NCI-H774 (cell line): ENCODE results near the gene NEK8.

Source experiments
- DNase-seq: peaks from one replicate; lab custom pipeline; 2025; lab: John Stamatoyannopoulos, UW

The NEK8 gene

DNA sequence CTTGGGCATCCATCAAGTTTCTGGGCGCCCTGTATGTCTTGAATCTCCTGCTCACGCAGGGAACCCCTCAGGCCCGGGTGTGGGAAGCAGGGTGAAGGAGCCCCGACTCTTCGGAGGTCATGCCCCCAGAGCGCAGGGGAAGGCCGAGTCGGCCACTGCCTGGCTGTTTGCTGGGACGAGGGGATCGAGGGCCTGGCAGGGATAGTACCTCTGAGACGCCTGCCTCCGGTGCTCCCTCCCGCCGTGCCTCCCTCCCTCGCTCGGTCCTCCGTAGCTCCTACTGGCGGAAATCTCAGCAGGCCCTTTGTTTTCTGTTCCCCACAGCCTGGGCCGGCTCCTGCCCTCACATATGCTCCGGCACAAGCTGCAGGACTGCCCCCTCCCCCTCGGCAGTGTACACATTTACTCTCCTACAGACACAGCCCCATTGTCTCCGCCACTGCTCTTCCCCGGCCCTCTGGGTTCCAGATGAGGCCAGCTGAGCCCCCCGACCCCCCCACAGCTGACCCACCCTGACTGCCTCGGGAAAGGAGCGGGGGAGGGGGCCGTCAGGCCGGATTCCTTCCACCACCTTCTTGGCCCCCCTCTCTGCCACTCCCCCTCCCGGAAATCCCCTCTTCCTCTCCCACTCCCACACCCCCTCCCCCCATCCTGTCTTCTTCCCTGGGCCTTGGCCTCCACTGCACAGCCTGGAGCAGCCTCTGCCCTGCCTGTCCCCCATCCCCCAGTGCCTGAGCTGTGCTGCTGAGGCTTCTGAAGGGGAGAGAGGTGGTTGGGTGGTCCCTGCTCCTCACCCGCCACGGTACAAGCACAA is 16.6 kb downstream of the NEK8 start:
- peak; percentile 22 for DNase-seq

DNA sequence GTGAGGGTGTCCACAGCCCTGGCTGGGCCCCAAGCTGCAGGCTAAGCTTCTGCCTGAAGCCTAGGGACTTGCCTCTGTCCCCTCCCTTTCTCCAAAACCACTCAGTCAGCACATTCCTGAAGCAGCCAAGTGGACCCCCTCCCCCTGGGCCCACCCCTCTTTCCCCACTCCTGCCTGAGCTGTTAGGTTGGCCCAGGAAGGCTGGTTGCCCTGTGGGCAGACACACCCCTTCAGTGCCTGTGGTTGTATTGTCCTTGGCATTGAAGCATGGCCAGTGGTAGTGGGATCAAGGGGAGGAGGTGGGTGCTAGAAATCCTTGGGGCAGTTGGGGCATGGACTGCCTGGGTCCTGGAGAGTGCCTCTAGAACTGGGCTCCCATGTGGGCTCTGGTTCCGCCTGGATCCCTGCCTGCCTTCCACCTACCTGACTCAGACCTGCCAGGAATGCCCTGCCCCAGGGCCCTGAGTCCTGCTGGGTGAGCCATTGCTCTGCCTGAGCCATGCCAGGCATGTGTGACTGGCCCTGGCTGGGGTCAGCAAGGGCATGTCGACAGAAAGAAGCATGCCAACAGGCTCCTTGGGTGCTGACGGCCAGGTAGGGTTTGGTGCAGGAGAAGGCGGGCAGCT is 17.3 kb downstream of the NEK8 start:
- DNase-seq = no peak

DNA sequence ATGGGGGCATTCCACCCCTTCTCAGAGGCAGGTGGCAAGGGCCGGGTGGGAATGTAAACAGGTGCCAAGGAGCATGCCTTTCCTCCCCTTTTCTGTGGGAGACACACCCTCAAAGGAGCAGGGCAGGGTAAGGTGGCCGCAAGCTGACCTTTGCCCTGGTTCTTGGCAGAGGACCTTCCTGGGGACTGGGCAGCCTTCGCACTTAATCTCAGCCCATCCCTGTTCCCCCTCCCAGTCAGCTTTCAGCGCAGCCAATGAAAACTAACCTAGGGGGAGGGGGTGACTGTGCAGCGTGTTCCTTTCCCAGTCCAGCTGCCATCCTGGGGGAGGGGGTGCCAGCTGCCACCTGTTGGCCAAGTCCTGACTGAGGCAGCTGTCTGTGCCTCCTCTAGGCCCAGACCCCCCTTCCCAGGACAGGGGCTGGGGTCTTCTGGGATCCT is 18.0 kb downstream of the NEK8 start:
- DNase-seq = peak; percentile 53

DNA sequence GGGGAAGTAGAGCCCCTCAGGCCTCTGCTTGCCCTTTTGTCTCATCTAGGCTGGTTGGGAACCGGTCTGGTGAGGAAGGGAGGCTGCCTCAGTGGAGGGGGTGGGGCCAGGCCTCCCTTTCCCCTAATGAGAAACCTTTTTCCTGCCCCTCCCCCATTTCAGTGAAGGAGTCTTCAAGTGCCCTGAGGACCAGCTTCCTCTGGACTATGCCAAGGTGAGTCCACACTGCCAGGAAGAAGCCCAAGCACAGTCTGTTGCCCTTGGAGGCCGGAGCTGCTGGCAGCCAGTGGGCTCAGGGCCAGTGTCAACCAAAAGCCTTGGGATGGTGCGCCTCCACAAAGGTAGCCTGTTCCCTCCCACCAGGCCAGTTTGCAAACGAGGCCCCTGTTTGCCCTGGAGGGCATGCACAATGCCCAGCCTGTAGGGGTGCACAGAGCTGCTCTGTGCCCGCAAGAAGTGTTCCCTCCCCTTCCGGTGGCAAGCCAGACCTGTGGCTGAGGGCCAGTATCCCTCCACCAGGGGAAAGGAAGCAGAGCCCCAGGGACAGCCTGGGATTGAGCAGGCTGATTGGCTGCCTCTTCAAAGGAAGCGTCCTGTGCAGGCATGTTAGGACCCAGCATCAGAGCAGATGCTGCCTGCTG is 18.6 kb downstream of the NEK8 start:
- DNase-seq = no peak

DNA sequence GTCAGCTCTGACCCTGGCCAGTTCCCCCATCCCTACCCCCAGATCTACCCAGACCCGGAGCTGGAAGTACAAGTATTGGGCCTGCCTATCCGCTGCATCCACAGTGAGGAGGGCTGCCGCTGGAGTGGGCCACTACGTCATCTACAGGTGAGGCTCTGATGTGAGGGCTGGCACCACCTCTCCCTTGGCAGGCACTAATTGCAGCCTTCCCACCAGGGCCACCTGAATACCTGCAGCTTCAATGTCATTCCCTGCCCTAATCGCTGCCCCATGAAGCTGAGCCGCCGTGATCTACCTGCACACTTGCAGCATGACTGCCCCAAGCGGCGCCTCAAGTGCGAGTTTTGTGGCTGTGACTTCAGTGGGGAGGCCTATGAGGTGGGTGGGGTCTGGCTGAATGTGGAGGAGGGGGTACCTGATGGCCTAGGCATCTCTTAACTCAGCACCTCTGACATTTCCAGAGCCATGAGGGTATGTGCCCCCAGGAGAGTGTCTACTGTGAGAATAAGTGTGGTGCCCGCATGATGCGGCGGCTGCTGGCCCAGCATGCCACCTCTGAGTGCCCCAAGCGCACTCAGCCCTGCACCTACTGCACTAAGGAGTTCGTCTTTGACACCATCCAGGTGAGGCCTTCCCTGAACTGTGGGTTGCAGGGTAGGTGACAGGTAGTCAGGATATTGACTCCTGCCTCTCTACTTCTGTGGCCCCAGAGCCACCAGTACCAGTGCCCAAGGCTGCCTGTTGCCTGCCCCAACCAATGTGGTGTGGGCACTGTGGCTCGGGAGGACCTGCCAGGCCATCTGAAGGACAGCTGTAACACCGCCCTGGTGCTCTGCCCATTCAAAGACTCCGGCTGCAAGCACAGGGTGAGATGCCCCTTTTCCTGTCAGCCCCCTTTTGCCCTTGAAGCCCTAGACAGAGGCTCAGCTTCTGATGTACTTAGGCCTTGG is 19.5 kb downstream of the NEK8 start:
- DNase-seq = no peak

DNA sequence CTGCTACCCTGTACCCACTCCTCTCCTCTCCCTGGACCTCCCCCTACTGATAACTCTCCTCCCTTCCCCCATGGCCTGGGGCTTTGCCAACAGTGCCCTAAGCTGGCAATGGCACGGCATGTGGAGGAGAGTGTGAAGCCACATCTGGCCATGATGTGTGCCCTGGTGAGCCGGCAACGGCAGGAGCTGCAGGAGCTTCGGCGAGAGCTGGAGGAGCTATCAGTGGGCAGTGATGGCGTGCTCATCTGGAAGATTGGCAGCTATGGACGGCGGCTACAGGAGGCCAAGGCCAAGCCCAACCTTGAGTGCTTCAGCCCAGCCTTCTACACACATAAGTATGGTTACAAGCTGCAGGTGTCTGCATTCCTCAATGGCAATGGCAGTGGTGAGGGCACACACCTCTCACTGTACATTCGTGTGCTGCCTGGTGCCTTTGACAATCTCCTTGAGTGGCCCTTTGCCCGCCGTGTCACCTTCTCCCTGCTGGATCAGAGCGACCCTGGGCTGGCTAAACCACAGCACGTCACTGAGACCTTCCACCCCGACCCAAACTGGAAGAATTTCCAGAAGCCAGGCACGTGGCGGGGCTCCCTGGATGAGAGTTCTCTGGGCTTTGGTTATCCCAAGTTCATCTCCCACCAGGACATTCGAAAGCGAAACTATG is 20.4 kb downstream of the NEK8 start:
- DNase-seq = no peak

DNA sequence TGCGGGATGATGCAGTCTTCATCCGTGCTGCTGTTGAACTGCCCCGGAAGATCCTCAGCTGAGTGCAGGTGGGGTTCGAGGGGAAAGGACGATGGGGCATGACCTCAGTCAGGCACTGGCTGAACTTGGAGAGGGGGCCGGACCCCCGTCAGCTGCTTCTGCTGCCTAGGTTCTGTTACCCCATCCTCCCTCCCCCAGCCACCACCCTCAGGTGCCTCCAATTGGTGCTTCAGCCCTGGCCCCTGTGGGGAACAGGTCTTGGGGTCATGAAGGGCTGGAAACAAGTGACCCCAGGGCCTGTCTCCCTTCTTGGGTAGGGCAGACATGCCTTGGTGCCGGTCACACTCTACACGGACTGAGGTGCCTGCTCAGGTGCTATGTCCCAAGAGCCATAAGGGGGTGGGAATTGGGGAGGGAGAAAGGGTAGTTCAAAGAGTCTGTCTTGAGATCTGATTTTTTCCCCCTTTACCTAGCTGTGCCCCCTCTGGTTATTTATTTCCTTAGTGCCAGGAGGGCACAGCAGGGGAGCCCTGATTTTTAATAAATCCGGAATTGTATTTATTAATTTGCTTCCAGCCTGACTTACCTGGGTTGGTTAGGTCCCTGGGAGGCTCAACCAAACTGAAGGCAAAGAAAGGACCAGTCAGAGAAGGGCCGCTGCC is 21.1 kb downstream of the NEK8 start:
- no peak for DNase-seq

DNA sequence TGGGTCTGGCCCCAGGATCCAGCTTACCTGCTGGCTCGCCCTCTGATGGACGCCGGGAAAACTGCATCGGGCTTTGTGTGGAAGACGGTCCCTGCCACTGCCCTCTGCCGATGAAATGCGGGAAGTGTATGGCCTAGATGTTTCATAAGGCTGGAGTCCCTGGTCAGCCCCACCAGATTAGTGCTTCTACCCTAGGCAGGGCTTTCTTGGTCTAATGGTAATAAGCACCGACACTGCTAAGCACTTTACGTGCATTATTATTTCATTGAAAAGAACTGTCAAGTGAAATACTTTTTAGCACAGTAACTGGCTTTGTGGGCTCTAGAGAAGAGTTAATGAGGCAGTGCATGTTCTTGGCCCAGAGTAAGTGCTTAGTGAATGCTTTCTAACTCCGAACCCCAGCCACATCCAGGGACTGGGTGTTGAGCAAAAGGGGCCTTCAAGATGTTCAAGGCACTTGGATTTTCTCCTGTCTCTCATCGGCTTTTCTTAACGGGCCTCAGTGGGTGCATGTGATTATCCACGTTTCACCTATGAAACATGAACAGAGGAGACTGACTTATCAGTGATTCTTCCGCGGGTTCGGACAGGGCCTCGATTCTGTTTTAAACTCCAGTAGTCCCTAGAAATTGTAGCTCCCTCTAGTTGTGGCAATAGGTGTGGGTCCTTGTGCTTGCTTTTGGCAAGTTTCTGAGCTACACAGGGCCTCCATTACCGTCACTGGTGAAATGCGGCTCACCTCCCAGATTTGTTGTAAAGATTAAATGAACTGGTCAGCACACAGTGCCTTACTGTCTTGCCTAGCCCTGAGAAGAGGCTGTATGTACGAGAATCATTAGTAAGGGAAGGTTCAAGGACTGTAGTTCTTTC is 21.8 kb downstream of the NEK8 start:
- DNase-seq = peak; percentile 87

DNA sequence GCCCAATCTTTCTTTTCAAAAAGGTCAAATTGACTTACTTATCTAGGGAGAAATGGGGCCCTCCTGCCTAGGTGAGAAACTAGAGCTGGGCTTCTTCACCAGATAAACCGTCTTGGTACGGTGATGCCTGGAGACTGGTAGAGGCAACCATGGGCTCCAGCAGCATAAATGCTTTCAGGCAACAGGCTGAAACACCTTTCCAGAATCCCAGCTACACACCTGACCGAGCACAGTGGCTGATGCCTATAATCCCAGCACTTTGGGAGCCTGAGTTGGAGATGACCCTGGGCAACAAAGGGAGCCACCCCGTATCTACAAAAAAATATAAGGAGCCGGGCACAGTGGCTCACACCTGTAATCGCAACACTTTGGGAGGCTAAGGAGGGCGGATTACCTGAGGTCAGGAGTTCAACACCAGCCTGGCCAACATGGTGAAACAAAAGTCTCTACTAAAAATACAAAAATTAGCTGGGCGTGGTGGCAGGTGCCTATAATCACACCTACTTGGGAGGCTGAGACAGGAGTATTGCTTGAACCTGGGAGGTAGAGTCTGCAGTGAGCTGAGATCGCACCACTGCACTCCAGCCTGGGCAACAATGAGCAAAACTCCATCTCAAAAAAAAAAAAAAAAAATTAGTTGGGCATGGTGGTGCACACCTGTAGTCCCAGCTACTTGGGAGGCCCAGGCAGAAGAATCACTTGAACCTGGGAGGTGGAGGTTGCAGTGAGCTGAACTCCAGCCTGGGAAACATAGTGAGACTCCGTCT is 23.2 kb downstream of the NEK8 start:
- DNase-seq = no peak

DNA sequence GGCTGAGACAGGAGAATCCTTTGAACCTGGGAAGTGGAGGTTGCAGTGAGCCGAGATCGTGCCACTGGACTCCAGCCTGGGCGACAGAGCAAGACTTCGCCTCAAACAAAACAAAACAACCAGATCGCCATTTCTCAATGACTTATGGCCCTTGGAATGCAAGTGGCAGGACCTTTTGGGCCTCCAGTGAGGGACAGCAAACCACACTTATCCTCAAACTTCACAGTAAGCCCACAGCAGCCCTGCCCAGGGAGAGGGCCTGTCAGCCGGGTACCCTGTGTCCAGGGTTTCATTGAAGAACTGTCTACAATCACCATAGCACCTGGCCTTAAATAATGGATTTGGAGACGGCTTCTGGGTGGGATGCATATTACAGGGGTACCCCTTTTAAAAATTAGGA is 26.9 kb downstream of the NEK8 start:
- DNase-seq = no peak

DNA sequence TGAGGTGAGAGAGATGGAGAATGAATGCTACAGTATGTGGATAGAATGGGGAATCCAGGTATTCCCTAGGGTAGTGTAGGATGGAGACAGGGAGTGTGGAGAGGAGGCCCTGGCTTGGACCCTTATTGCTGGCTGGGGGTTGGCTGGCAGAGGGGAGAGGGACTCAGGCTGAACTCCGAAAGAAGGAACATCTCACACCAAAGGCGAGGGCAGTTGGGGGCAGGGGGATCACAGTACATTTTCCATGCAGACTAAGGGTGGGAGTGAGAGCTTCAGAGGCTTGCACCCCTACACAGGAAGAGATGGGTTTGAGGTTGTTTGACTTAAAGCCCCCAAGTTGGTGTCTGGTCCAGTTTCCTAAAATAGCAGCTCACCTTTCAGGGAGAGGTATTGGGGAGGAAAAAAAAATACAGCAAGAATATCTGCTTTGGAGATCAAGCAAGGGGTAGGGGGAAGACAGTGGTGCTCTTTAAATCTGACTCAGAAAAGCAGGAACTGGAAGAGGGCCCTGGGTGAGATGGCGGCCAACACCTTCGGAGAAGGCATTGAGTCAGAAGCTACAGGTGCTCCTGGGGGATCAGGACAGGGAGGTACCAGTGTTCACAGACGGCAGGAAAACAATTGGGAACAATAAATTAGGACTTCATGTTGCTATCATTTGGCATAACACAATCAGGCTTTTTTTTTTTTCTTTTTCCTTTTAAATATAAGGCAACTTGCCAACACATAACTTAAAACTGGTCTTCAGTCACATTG is 27.6 kb downstream of the NEK8 start:
- no peak for DNase-seq

DNA sequence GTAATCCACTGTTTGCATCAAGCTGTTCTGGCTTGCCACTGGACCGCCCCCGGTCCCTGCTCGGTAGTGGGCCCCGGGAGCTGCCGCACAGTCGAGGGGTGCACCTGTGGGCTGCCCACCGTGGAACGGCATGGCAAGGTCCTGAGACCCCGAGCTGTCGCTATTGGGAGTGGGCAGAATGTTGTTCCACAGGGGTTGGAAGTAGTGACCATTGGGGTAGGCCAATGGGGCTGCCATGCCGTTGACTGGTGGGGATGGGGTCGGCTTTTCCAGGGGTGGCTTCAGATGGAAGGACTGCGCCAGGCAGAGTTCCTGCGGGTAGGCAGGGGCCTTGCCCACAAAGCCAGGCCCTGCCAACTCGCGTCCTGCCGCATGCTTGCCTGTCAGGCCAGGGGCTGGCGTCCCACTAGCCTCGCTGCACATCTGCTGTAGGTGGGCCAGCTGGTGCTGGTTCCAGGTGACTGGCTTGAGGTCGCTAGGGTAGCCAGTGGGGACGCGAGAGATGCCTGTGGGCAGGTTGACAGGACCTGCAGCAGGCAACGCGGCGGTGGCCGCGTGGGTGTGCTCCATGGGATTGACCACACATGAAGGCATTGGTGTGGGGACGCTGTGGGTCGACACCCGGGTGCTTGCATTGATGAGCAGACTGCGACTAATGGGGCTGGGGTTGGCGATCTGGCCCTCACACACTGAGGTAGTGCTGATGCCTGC is 30.0 kb downstream of the NEK8 start:
- no peak for DNase-seq

DNA sequence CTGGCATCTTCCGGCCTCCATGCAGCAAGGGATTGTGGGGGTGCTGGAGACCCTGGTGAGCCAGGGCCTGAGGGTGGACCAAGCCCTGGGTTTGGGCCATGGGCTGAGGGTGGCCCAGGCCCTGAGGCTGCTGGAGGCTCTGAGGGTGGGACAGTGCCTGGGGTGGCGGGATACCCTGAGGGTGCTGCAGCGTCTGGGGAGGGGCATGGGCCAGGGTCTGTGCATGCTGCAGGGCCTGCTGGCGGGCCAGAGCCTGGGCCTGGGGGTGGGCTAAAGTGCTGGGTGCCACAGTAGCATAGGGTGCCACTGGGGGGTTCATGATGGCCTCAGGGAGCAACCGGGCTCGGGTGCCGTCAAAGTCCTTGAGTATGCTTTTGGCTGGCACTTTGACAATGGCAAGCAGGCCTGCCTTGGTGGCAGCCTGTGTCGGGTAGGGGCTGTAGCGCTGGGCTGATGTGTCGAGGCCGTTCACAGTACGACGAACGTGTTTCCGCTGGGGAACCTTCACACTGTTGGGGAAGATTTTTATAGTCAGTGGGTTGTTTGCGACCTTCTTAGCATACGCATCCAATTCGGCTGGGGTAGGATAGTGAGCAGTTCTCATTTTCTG is 30.8 kb downstream of the NEK8 start:
- no peak for DNase-seq

DNA sequence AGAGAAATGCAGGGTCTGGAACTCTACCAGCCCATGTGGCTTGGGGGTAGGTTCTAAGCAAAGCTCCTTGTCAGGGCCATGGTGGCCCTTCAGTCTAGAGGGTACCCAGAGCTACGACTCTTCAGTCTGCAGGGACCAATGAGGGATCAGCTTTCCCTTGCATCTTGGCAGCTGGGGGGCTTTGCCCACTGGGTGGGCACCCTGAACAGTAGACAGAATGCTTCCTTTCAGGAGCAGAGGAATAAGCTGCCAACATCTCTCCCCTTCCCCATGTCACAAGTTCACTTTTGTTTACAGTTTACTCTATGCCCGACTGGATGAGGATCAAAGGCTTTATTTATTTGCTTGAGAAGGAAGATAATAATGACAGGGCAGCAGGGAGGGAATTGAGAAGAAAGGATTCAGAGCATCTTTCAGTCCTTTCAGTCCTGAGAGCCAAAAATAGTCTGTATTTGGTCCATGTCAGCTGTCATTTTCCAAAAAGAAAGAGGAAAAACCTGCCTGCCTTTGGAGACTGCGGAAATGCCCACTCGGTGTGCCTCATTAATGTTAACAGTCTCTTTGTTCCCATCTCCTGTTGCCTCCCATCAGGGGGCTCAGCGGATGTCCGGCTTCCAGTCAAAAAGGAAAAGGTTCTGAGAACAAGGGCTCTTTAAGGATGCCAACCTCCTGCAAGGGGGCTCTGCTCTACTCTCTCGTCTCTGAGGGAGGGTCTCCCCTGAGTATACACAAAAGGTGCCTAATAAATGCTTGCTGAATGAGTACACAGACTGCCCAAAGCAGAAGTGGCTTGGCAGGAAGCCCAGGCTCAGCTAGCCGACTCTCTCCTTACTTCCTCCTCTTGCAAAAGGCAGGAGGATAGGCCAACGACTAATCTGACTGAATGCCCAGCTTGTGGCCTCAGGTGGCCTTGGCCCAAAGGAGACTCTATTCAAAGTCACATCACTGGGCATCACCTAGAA is 32.3 kb downstream of the NEK8 start:
- peak; percentile 61 for DNase-seq

DNA sequence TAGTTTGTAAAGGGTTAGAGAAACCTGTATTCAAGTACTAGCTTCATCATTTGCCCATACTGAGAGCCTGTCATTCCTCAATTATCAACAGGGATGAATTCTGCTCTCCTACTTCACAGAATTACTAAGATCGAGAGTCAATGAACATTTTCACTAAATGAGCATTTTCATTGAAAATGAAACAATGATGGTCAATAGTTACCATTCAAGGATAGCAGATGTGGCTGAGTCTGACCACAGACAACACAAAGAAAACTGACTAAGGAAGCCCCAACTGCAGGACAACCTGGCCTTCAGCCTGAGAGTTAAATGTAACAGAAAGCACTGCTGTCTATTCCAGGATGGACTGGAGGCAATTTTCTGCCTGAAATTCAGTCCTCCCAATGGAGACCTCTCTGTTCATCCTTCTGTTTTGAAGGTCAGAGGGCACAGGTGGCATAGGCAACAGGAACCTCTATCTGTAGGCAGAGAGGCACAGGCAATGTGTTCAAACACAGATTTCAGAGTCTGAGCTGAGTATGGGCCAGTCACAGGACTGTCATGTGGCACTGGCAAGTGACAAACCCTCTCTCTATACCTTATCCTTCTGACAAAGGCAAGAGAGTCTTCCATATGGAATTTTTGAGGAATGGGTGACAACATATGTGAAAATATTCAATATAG is 34.7 kb downstream of the NEK8 start:
- DNase-seq = no peak
